GM18502 (cell line): ENCODE measurements around the gene COL12A1.

Experiments used
- ATAC-seq: cut with Tn5 transposase; IDR thresholded peaks from one replicate; pipeline ENCODE4 v1.9.1; 2021; ENCODE audit warnings: mild to moderate bottlenecking; ENCODE audit not compliant: unreplicated experiment, poor library complexity

Gene COL12A1

GRCh38 chr6:75213732-75214131 is 7.9 kb upstream of the COL12A1 start:
- peak; percentile 41 for ATAC-seq

DNA sequence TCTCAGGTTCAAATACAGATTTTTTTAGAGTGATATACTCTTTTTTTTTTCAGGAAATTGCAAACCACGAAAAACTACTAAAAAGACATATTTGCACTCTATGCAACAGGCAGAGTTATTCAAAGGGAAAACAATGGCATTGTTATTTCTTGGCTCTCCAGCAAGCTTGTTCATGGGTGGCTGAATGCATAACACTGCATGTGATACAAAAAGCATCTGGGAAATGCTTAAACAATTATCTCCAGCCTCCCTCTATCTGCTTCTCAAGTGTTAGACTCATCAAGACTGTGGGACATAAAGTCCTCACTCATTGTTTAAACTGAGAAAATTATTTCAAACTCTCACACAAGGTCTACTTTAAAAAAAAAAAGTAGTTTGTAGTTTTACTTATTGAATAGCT is 7.3 kb upstream of the COL12A1 start:
- ATAC-seq, result no peak

DNA sequence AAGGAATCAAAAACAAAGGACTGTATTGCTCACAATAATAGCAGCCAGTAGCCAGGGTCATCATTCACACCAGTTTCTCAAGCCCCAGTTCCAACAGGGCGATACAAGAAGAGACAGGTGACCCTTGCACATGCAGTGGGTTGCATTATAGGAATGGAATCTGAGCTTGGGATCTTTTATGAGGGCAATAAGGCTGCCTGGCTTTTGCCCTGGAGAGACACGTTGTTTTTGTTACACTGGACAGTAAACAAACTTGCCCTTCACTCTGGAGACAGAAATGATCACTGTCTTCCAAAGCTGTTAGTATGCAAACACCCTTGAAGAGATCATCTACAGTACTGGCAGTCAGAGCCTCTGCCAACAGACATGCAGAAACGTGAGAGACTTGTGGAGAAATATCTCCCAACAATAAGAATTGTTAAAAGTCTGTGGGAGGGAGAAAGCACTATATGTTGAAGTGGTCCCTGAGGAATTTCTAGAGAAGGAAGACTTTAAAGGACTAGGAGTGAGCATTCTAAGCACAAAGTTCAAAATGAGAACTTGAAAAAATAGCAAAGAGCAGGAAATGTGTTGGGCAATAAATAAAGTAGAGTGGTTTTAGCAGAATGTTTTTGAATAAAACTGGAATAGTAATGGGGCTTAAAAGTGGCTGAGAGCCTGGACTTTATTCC is 6.2 kb upstream of the COL12A1 start:
- ATAC-seq, result no peak

DNA sequence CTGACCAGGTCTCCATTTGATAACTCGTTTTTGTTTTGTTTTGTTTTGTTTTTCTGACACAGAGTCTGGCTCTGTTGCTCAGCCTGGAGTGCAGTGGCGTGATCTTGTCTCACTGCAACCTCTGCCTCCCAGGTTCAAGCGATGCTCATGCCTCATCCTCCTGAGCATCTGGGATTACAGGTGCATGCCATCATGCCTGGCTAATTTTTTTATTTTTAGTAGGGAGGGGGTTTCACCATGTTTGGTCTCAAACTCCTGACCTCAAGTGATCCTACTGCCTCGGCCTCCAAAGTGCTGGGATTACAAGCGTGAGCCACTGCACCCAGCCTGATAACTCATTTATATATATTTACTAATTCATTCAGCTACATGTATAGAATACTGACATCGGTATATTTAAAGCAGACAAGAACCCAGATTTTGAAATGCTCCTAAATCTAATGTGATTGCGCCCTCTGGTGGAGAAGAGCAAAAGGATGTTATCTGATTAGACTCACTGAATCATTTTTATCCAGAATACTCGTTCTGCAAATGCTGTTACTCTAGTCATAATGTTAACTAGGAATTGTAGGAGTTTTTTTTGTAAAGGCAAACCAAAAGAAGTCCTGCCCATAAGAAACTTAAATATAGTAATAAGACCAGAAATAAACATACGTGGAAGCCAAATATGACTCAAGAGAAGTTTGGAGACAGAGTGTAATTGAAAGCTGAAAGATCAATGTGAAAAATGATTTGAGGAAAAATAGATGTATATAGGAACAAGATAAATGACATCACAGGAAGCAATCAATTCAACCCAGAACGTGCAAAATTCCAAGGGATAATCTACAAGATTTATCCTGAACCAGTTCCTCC is 5.3 kb upstream of the COL12A1 start:
- ATAC-seq, result no peak

GRCh38 chr6:75209184-75209723 is 3.4 kb upstream of the COL12A1 start:
- ATAC-seq, result no peak

- ATAC-seq, result peak; percentile 74
Observed at GRCh38 chr6:75208298-75209183, 2.7 kb upstream of the COL12A1 start.

- no peak for ATAC-seq
Observed at GRCh38 chr6:75206576-75207342, 906 bp upstream of the COL12A1 start.

- ATAC-seq, result no peak
Observed at GRCh38 chr6:75204959-75205775, 686 bp downstream of the COL12A1 start.

DNA sequence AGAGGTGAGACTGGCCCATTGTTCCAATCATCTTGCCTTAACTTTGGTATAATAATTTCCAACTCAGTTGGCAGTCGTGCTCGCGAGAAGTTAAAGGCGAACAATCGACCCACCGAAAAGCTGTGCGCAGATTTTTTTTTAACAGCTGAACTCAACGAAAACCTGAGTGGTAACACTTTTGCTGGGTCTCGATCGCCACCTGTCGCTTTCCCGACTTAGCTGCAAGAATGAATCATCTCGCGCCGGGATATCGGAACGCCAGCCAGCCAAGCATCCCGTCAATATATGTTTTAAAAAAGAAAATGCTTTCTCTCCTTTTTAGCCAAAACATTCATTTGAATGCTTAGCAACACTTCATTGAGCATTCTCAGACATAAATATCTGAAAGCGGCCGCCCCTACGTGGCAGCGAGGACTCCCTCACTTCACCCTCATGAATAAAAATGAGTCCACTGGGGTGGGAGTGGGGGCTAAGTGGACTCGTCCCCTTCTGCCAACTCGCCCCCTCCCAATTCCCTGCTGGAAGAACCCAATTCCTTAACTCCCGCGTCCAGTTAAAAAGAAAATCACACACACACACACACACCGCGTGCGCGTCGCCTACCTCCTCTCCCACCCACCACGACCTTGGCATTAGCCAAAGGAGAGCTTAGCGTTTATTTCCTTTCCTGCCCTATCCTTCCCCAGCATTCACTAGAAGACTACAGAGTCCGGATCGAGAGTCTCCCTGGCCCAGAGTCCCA is 1.5 kb downstream of the COL12A1 start:
- ATAC-seq, result no peak

DNA sequence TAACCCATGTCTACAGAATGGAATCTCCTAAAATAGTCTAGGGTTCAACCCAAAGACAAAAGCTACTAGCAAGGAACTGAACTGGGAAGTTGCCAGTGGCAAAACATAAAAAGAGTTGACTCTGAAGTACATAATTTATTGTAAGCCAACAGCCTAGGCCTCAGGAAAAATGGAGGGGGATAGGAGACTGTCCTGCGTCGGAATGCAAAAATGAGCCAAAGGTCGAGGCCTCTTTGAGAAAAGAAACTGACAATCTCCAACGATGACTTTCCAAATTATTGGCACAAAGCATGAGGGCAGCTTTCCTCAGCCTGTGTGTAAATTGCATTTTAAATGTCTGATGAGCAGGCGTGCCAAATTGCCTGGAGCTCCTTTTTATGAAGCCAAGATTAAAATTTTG is 2.1 kb downstream of the COL12A1 start:
- ATAC-seq, result no peak

GRCh38 chr6:75202676-75203131 is 3.1 kb downstream of the COL12A1 start:
- no peak for ATAC-seq

DNA sequence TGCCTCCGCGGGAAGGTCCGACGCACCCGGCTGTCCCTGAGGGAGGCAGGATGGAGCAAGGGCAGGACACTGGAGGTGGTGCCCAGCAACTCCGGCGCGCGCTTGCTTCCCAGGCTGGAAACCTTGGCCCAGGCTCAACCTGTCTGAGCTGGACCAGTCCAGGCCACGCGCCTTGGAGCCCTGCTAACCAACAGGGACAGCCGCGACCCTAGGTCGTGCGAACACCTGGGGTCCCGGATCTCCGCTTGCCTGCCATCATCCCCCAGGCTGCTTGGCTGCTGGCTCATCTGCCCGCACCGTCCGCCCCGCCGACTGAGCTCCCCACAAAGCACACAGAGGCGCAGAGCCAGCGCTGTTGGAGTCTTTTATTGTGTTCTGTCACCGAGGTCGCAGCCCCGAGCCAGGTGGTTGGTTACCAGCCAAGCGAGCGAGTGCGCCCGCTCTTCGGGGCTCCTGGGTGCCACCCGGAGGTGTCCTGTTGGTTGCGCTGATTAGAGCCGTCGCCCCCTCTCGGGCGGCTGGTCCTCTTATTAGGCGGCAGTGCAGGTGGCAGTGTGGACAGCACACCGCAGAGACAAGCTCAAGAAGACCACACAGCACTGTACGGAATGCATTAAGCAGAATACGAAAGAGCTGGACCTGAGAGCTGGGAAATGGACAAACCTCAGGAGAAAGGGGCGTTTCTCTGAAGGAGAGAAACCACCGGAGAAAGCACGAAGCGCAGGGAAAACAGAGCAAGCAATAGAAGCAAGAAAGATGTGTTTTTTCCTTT is 3.8 kb downstream of the COL12A1 start:
- ATAC-seq, result no peak

- no peak for ATAC-seq
Observed at GRCh38 chr6:75201021-75201420, 4.8 kb downstream of the COL12A1 start.

DNA sequence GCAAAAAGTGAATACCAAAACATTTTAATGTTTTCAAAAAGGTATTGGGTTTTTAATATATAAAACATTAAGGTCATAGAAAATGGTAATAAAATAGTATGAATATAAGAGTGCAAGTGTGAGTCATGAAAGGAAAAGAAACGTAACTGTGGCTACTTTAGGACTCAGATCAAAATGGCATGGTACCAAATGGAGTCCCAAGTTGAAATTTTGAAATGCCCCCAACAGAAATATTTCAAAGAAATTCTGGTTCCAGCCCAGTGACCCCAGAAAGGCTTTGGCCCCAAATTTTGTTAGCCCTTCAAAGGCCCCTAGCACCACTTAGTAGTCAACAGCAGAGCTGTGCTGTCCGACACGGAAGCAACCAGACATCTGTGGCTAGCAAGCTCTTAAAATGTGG is 6.0 kb downstream of the COL12A1 start:
- ATAC-seq, result no peak

DNA sequence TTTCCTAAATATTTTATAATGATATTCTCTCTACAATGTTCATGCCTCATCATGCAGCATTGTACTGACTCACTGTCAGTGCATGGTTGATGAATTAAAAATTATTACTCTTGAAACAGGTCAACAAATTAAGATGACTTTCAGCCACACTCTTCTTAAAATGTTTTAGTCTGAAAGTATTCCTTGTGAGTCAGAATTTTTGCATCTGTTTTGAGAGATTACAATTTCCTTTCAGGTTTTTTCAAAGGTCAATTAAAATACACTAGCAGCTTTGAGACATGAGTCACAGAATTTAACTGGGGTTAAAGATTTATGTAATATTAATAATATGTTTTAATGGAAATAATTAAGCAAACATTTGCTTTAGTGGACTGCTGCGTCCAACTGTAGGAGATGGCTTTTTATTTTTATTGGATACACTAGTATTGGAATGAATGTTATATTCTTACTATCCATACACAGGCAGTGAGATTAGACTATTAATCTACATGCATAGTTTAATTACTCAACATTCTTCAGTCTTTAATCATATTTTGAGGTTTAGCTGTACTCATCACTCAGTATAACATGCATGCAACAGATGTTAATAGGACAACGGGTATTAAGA is 9.7 kb downstream of the COL12A1 start:
- no peak for ATAC-seq

DNA sequence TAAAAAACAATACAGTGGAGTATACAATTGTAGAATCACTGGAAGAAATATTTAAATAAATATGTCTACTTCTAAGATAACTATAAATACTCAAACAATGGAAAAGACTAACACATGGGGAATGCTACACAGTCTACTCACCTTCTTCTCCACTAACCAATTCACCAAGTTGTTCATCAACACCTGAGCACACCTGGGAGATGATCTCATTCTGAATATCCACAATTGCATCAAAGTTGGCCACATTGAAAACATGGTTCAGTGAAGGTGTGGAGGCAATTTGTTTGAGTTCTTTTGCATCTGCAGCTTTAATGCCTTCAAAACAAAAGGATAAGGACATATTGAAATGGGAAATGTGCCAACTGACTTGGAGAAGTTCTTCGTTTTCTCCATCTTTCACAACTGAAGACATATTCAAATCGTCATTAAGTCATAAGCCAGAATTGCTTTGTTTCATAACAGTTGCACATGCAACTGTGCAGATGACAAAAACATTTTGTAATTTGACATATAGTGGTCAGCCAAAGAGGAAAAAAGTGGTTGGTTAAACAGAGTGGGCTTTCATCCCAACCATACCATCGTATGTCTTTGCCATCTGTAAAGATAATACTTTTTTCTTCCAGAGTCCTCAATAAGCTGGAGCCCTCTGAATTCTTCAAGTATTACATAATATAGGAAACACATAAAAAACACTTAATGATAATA is 17.5 kb downstream of the COL12A1 start:
- ATAC-seq, result no peak
